ENCODE measurements around the gene ROBO3.

The ROBO3 gene

GRCh38 chr11:124841201-124841600 lies 24.0 kb upstream of the ROBO3 start:
- H3K27ac ChIP-seq, result no peak overlapping the region

GRCh38 chr11:124841840-124842239 lies 23.4 kb upstream of the ROBO3 start:
- no peak for DNase-seq (ENCODE audit: low read depth, low spot score)
- H3K9ac ChIP-seq (ENCODE audit: insufficient read length), result no peak overlapping the region
- no peaks in the 10 kb centered on the region for H3K36me3 ChIP-seq (ENCODE audit: insufficient read depth, low read length)
- TF ChIP-seq FOXP2 (optimal IDR thresholded peaks at IDR 0.05; ENCODE audit: control extremely low read depth, extremely low read length, insufficient read depth) (no peak), POLR2AphosphoS5 (IDR thresholded peaks at IDR 0.05; ENCODE audit: borderline replicate concordance, low read depth, low read length) (no peak)
- H3K4me3 ChIP-seq, result no peak overlapping the region
- H3K27ac ChIP-seq, result no peak overlapping the region
- H3K9me3 ChIP-seq (ENCODE audit: low read depth, low read length), result no peaks in the 10 kb centered on the region

More at GRCh38 chr11:124841201-124841600, 24.0 kb upstream of the ROBO3 start:
- no peak overlapping the region for H3K9ac ChIP-seq (ENCODE audit: insufficient read length)
- no peaks in the 10 kb centered on the region for H3K36me3 ChIP-seq (ENCODE audit: insufficient read depth, low read length)
- no peak overlapping the region for H3K4me3 ChIP-seq
- no peak for DNase-seq (ENCODE audit: low read depth, low spot score)
- no peak for TF ChIP-seq EZH2 (IDR thresholded peaks at IDR 0.05)
- TF ChIP-seq POLR2AphosphoS5 (IDR thresholded peaks at IDR 0.05; ENCODE audit: borderline replicate concordance, low read depth, low read length), result no peak
- no peak for TF ChIP-seq FOXP2 (optimal IDR thresholded peaks at IDR 0.05; ENCODE audit: control extremely low read depth, extremely low read length, insufficient read depth)
- no peaks in the 10 kb centered on the region for H3K9me3 ChIP-seq (ENCODE audit: low read depth, low read length)

- TF ChIP-seq POLR2AphosphoS5 (IDR thresholded peaks at IDR 0.05; ENCODE audit: borderline replicate concordance, low read depth, low read length) (no peak), EZH2 (IDR thresholded peaks at IDR 0.05) (no peak), FOXP2 (optimal IDR thresholded peaks at IDR 0.05; ENCODE audit: control extremely low read depth, extremely low read length, insufficient read depth) (no peak)
- Histone ChIP-seq H3K9me3 (ENCODE audit: low read depth, low read length) (no peaks in the 10 kb centered on the region), H3K9ac (ENCODE audit: insufficient read length) (no peak overlapping the region), H3K4me3 (no peak overlapping the region), H3K27ac (no peak overlapping the region), H3K36me3 (ENCODE audit: insufficient read depth, low read length) (no peaks in the 10 kb centered on the region)
- no peak for DNase-seq (ENCODE audit: low read depth, low spot score)
These were observed 22.9 kb upstream of the ROBO3 start for GRCh38 chr11:124842305-124842704.

GRCh38 chr11:124843616-124843910 lies 21.7 kb upstream of the ROBO3 start:
- TF ChIP-seq EZH2 (IDR thresholded peaks at IDR 0.05) (no peak), FOXP2 (optimal IDR thresholded peaks at IDR 0.05; ENCODE audit: control extremely low read depth, extremely low read length, insufficient read depth) (no peak), POLR2AphosphoS5 (IDR thresholded peaks at IDR 0.05; ENCODE audit: borderline replicate concordance, low read depth, low read length) (no peak)
- no peaks in the 10 kb centered on the region for H3K9me3 ChIP-seq (ENCODE audit: low read depth, low read length)

GRCh38 chr11:124844664-124845079 lies 20.6 kb upstream of the ROBO3 start:
- no peaks in the 10 kb centered on the region for H3K36me3 ChIP-seq (ENCODE audit: insufficient read depth, low read length)
- no peak overlapping the region for H3K27ac ChIP-seq
- no peak for DNase-seq (ENCODE audit: low read depth, low spot score)
- TF ChIP-seq POLR2AphosphoS5 (IDR thresholded peaks at IDR 0.05; ENCODE audit: borderline replicate concordance, low read depth, low read length) (no peak), EZH2 (IDR thresholded peaks at IDR 0.05) (no peak), FOXP2 (optimal IDR thresholded peaks at IDR 0.05; ENCODE audit: control extremely low read depth, extremely low read length, insufficient read depth) (no peak)
- H3K9me3 ChIP-seq (ENCODE audit: low read depth, low read length), result no peaks in the 10 kb centered on the region
- peak overlapping the region; percentile 52 for H3K4me3 ChIP-seq
- H3K9ac ChIP-seq (ENCODE audit: insufficient read length), result no peak overlapping the region

More at GRCh38 chr11:124843616-124843910, 21.7 kb upstream of the ROBO3 start:
- Histone ChIP-seq H3K36me3 (ENCODE audit: insufficient read depth, low read length) (no peaks in the 10 kb centered on the region), H3K4me3 (peak overlapping the region; percentile 71), H3K27ac (no peak overlapping the region), H3K9ac (ENCODE audit: insufficient read length) (no peak overlapping the region)
- no peak for DNase-seq (ENCODE audit: low read depth, low spot score)

GRCh38 chr11:124846070-124846673 lies 19.1 kb upstream of the ROBO3 start:
- Histone ChIP-seq H3K9ac (ENCODE audit: insufficient read length) (no peak overlapping the region), H3K4me3 (no peak overlapping the region), H3K9me3 (ENCODE audit: low read depth, low read length) (no peaks in the 10 kb centered on the region), H3K27ac (no peak overlapping the region), H3K36me3 (ENCODE audit: insufficient read depth, low read length) (no peaks in the 10 kb centered on the region)
- no peak for TF ChIP-seq FOXP2 (optimal IDR thresholded peaks at IDR 0.05; ENCODE audit: control extremely low read depth, extremely low read length, insufficient read depth)
- TF ChIP-seq EZH2 (IDR thresholded peaks at IDR 0.05), result no peak
- no peak for TF ChIP-seq POLR2AphosphoS5 (IDR thresholded peaks at IDR 0.05; ENCODE audit: borderline replicate concordance, low read depth, low read length)
- no peak for DNase-seq (ENCODE audit: low read depth, low spot score)

GRCh38 chr11:124859171-124859570 lies 6.1 kb upstream of the ROBO3 start:
- H3K27ac ChIP-seq, result no peak overlapping the region
- H3K9me3 ChIP-seq (ENCODE audit: low read depth, low read length), result no peaks in the 10 kb centered on the region
- no peak for DNase-seq (ENCODE audit: low read depth, low spot score)
- H3K4me3 ChIP-seq, result no peak overlapping the region
- H3K9ac ChIP-seq (ENCODE audit: insufficient read length), result no peak overlapping the region
- no peaks in the 10 kb centered on the region for H3K36me3 ChIP-seq (ENCODE audit: insufficient read depth, low read length)
- TF ChIP-seq POLR2AphosphoS5 (IDR thresholded peaks at IDR 0.05; ENCODE audit: borderline replicate concordance, low read depth, low read length) (no peak), EZH2 (IDR thresholded peaks at IDR 0.05) (no peak), FOXP2 (optimal IDR thresholded peaks at IDR 0.05; ENCODE audit: control extremely low read depth, extremely low read length, insufficient read depth) (no peak)

- no peak overlapping the region for H3K27ac ChIP-seq
- no peaks in the 10 kb centered on the region for H3K9me3 ChIP-seq (ENCODE audit: low read depth, low read length)
- no peak overlapping the region for H3K9ac ChIP-seq (ENCODE audit: insufficient read length)
- DNase-seq (ENCODE audit: low read depth, low spot score), result no peak
- no peak overlapping the region for H3K4me3 ChIP-seq
- H3K36me3 ChIP-seq (ENCODE audit: insufficient read depth, low read length), result no peaks in the 10 kb centered on the region
- TF ChIP-seq FOXP2 (optimal IDR thresholded peaks at IDR 0.05; ENCODE audit: control extremely low read depth, extremely low read length, insufficient read depth) (no peak), POLR2AphosphoS5 (IDR thresholded peaks at IDR 0.05; ENCODE audit: borderline replicate concordance, low read depth, low read length) (no peak), EZH2 (IDR thresholded peaks at IDR 0.05) (no peak)
These were observed 3.6 kb upstream of the ROBO3 start for GRCh38 chr11:124861670-124862069.

Measured in SK-N-MC (cell line).